ENCODE results near the gene SLC25A45. TPM values are rescaled to one million over a fixed set of nuclear protein-coding genes. Genes with fewer than 3 reads are reported as not detected.
A peak's percentile ranks its signal among the peaks of the same experiment; 100 is the strongest.

SLC25A45 gene
- total RNA-seq, 8 experiments from 2014 or later: 0.11 to 10.0 (median 1.9) TPM

DNA sequence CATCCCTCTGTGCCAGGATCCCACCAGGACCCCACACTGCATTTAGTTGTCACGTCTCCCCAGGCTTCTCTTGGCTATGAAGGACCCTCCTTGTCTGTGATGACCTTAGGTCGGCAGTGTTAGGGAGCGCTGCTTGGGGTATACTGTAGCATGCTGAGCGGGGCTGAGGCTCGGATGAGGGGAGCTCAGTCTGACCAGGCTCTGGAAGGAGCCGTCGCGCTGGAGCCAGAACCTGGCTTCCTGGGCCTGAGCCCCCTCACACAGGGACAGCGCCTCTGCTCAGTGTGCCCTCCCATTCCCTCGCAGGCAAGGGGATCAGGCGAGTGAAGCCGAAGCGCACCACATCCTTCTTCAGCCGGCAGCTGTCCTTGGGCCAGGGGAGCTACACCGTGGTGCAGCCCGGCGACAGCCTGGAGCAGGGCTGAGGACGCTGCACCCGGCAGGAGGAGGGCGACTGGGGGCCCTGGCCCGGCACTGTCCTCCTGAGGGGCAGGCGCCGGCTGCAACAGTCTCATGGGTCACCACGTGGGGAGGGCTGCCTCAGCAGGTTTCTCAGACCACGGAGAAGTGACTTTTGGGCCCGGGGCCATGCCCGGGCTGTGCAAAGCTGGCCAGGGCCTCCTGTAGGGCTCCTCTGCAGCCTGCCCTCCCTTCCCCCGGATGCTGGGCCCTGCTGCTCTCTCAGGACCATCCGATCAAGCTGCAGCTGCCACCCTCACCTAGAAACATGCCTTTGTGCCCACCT lies 28.7 kb upstream of the SLC25A45 start:
- Histone ChIP-seq H3K4me3 (no peak overlapping the region), H3K27ac (no peak overlapping the region), H3K4me1 (replicated peaks in 1 of 2) (peaks cover 2 to 8% of the 10 kb centered on the region in 2 donors)
- in situ Hi-C loops (cut with MboI; ENCODE audit: low pct_unique_long_range_greater_than_20kb in 2 of 9, low sequenced_read_pairs in 9 of 9, unreplicated experiment in 9 of 9): loop anchor here in 3 of 9 experiments (25.0 kb wide), 1 partner anchor 101 kb away; no protein-coding TSS in a partner anchor
- no peak for ATAC-seq (replicated peaks in 6 of 8)
- 80 to 94% (median 80%) methylated on average over 1 to 15 of the region's 29 CpGs; no CpG with 5 or more reads in 5 of the 10 experiments for WGBS, 10 experiments

DNA sequence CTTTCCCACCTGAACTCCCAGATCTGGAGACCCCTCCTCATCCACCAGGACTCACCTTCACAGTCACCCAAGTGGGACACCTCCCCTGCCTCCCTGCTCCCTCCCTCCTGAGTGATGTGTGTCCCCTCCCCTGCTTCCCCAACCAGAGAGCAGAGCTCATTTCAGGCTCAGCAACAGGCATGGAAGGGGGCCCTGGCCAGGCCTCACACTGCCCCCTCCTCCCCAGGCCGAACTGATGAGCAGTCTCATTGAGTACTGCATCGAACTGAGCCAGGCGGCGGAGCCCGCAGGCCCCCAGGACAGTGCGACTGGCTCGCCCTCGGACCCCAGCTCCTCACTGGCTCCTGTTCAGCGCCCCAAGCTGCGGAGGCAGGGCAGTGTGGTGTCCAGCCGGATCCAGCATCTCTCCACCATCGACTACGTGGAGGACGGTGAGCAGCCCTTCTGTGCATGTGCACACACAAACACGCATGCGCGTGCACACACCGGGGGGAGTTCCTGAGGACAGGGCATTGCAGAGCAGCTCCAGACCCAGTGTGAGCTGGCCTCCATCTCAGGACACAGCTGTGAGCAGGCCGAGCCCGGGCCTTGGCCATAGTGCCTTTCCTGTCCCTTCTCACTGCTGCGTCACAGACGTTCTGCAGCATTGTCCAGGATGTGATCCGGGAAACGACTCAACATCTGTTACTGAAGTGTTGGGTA lies 22.3 kb upstream of the SLC25A45 start:
- Histone ChIP-seq H3K27ac (no peak overlapping the region), H3K4me3 (no peak overlapping the region), H3K4me1 (replicated peaks in 1 of 2) (peaks cover 0 to 2% of the 10 kb centered on the region in 2 donors)
- no peak for ATAC-seq (replicated peaks in 6 of 8)
- in situ Hi-C loops (cut with MboI; ENCODE audit: low pct_unique_long_range_greater_than_20kb in 2 of 9, low sequenced_read_pairs in 9 of 9, unreplicated experiment in 9 of 9): loop anchor here in 3 of 9 experiments (25.0 kb wide), 1 partner anchor 108 kb away; no protein-coding TSS in a partner anchor
- 73 to 100% (median 91%) methylated on average over 1 to 3 of the region's 24 CpGs; no CpG with 5 or more reads in 4 of the 10 experiments for WGBS, 10 experiments

DNA sequence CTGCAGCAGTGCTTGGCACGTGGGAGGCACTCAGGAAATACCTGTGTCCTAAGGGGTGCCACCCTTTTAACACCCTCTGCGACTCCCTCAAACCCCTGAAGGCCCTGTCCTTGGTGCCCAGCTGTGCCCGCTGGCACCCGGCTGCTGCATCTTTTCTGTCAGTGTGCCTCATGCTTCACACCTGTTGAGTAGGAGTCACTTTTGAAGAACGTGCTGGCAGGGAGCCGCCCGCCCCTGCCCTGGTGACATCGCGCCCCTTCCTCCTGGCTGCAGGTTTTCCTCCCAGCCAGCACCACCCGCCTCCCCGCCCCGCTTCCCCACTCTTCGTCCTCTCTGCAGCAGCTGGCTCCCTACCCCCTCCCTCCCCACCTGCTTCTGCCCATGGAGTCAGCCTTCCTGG lies 21.8 kb upstream of the SLC25A45 start:
- in situ Hi-C loops (cut with MboI; ENCODE audit: low pct_unique_long_range_greater_than_20kb in 2 of 9, low sequenced_read_pairs in 9 of 9, unreplicated experiment in 9 of 9): loop anchor here in 3 of 9 experiments (25.0 kb wide), 1 partner anchor 108 kb away; no protein-coding TSS in a partner anchor
- Histone ChIP-seq H3K27ac (no peak overlapping the region), H3K4me1 (replicated peaks in 1 of 2) (peaks cover 0 to 2% of the 10 kb centered on the region in 2 donors), H3K4me3 (no peak overlapping the region)
- 20% methylated on average over 1 of the region's 13 CpGs; no CpG with 5 or more reads in 9 of the 10 experiments for WGBS, 10 experiments
- ATAC-seq (replicated peaks in 6 of 8): no peak

DNA sequence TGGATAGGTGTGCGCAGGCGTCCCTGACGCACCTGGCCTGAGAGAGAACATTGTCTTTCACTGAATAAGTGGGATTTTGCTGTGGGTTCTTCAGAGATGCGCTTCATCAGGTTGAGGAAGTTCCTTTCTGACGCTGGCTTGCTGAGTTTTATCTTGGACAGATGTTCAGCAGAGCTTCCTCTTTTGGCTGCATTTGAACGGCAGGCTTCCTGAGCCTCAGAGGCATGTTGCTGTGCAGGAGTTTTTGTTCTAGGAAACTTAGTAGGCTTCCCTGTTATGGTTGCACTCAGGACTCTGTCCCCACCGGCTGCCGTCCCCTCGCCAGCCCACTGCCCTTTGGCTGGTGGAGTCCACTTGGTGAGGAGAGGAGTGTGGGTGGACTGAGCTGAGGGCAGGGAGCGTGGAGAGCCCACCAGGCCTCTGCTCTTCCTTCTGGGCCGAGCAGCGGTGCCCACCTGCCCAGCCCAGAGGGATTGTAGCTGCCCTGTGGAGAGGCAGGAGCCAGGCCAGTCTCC lies 21.2 kb upstream of the SLC25A45 start:
- WGBS, 10 experiments: 80 to 100% (median 91%) methylated on average over 1 to 7 of the region's 12 CpGs; no CpG with 5 or more reads in 5 of the 10 experiments
- no peak for ATAC-seq (replicated peaks in 6 of 8)

DNA sequence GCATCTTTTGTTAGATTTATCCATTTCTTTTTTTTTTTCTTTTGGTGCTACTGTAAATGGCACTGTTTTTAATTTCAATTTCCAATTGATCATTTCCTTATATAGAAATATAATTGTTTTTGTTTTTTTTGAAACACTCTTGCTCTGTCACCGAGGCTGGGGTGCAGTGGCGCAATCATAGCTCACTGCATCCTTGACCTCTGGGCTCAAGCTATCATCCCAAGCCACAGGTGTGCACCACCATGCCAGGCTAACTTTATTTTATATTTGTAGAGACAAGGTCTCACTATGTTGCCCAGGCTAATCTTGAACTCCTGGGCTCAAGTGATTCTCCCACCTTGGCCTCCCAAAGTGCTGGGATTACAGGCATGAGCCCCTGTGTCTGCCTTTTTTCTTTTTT lies 20.3 kb upstream of the SLC25A45 start:
- no peak for ATAC-seq (replicated peaks in 6 of 8)
- 48 to 100% (median 91%) methylated on average over 2 of the region's 2 CpGs; no CpG with 5 or more reads in 2 of the 10 experiments for WGBS, 10 experiments
- Histone ChIP-seq H3K27ac (no peak overlapping the region), H3K4me3 (no peak overlapping the region), H3K4me1 (replicated peaks in 1 of 2) (no peaks in the 10 kb centered on the region)
- in situ Hi-C loops (cut with MboI; ENCODE audit: low pct_unique_long_range_greater_than_20kb in 2 of 9, low sequenced_read_pairs in 9 of 9, unreplicated experiment in 9 of 9): loop anchor here in 3 of 9 experiments (25.0 kb wide), 1 partner anchor 110 kb away; no protein-coding TSS in a partner anchor

More for the DNA sequence above, 21.2 kb upstream of the SLC25A45 start:
- Histone ChIP-seq H3K4me1 (replicated peaks in 1 of 2) (peaks cover 0 to 2% of the 10 kb centered on the region in 2 donors), H3K4me3 (no peak overlapping the region), H3K27ac (no peak overlapping the region)
- in situ Hi-C loops (cut with MboI; ENCODE audit: low pct_unique_long_range_greater_than_20kb in 2 of 9, low sequenced_read_pairs in 9 of 9, unreplicated experiment in 9 of 9): loop anchor here in 3 of 9 experiments (25.0 kb wide), 1 partner anchor 109 kb away; no protein-coding TSS in a partner anchor

DNA sequence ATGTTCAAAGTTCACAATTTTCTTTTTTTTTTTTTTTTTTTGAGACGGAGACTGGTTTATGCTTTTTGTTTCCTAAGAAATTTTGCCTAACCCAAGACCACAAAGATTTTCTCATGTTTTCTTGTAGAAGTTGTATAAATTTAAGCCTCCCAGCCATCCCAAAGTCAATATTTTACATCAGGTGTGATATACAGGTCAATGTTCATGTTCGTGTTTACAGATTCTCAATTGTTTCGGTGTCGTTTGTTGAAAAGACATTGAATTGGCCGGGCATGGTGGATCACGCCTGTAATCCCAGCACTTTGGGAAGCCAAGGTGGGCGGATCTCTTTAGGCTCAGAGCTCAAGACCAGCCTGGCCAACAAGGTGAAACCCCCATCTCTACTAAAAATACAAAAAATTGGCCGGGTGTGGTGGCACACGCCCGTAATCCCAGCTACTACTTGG lies 19.4 kb upstream of the SLC25A45 start:
- H3K4me1 ChIP-seq (replicated peaks in 1 of 2): no peaks in the 10 kb centered on the region
- in situ Hi-C loops (cut with MboI; ENCODE audit: low pct_unique_long_range_greater_than_20kb in 2 of 9, low sequenced_read_pairs in 9 of 9, unreplicated experiment in 9 of 9): loop anchor here in 3 of 9 experiments (25.0 kb wide), 1 partner anchor 110 kb away; no protein-coding TSS in a partner anchor
- no peak overlapping the region for H3K27ac ChIP-seq
- ATAC-seq (replicated peaks in 6 of 8): no peak
- no peak overlapping the region for H3K4me3 ChIP-seq
- 80 to 96% (median 88%) methylated on average over 1 to 10 of the region's 10 CpGs for WGBS, 10 experiments

DNA sequence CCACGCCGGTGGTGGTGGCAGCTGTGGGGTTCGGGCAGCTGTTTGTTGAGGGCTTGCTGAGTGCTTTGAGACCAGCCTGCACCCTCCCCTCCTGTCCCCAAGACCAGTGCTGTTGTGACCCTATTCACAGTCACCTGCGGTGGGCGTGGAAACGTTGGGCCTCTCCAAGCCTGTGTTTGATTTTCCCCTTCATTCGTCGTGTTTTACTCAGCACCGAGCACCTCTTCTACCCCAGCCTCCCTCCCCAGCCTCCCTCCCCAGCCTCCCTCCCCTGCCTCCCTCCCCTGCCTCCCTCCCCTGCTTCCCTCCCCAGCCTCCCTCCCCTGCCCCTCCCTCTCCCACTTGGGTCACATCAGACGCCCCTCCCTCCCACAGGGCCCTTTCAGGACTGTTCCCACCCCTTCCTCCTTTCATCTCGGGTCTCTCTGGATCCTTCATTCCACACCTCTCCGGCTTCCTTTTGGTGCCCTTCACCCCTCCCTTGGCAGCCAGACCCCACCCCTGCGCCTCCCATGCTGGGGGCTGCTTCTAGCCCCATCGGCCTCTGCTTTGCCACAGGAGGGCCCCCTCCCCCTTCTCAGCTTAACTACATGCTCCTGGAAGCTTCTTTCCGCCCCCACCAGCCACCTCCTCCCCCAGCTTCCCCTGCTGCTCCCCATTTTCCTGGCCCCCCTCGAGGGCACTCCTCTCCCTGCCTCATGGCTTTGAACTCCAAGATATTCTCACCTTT lies 18.8 kb upstream of the SLC25A45 start:
- ATAC-seq (replicated peaks in 6 of 8): no peak
- Histone ChIP-seq H3K4me1 (replicated peaks in 1 of 2) (no peaks in the 10 kb centered on the region), H3K4me3 (no peak overlapping the region), H3K27ac (no peak overlapping the region)
- WGBS, 10 experiments: 0 to 100% (median 50%) methylated on average over 1 to 2 of the region's 16 CpGs; no CpG with 5 or more reads in 7 of the 10 experiments
- in situ Hi-C loops (cut with MboI; ENCODE audit: low pct_unique_long_range_greater_than_20kb in 2 of 9, low sequenced_read_pairs in 9 of 9, unreplicated experiment in 9 of 9): loop anchor here in 3 of 9 experiments (25.0 kb wide), 1 partner anchor 111 kb away; no protein-coding TSS in a partner anchor

DNA sequence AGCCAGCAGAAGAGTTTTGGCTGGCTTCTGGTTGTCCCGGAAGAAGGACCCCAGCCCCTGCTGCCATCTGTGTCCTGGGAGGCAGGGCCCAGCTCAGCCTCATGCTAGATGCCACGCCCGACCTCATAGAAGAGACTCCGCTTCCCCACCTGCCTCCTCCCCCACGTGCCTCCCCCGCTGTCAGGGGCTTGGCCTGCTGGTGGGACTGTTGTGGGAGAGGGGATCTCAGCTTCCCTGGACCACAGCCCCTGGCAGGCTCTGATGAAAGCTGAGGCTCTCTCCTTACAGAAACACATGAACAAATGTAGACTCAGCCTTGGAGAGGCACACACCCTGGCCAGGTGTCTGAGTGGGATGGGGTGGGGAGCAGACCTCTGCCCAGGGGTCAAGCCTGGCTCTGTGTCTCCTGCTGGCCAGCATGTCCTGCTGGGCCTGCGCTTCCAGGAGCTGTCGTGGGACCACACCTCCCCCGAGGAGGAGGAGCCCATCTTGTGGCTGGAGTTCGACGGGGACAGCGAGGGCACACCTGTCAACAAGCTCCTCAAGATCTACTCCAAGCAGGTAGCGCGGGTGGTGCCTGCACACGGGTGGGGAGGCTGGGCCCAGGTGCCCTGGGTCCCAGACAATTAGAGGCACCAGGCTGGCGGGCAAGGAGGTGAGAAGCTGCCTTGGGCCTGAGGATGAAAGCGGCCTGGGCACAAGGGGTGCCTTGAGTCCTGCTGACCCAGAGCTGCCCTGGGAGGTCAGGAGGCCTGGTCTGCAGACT lies 18.0 kb upstream of the SLC25A45 start:
- WGBS, 10 experiments: 60 to 100% (median 97%) methylated on average over 1 to 6 of the region's 17 CpGs; no CpG with 5 or more reads in 6 of the 10 experiments
- in situ Hi-C loops (cut with MboI; ENCODE audit: low pct_unique_long_range_greater_than_20kb in 2 of 9, low sequenced_read_pairs in 9 of 9, unreplicated experiment in 9 of 9): loop anchor here in 3 of 9 experiments (25.0 kb wide), 1 partner anchor 112 kb away; no protein-coding TSS in a partner anchor
- no peak for ATAC-seq (replicated peaks in 6 of 8)
- Histone ChIP-seq H3K27ac (no peak overlapping the region), H3K4me3 (no peak overlapping the region), H3K4me1 (replicated peaks in 1 of 2) (no peaks in the 10 kb centered on the region)

DNA sequence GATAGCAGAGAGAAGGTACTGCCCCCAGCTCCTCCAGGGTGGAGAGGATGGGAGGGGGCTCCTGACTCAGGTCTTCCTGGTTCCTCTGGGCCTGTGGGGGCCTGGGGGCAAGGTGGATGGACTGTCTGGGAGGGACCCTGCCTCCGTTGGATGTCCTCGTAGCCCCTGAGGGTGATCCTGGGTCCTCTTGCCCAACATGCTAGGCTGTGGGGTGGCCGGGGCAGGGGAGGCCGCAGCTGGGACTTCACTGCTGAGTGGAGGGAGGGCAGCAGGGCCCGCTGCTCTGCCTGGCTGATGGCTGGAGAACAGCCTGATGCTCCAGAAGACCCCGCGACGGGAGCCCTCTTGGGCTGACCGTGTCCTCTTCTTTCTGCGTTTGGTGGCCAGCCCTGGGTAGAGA lies 17.4 kb upstream of the SLC25A45 start:
- no peak overlapping the region for H3K27ac ChIP-seq
- 87 to 100% (median 90%) methylated on average over 1 to 8 of the region's 10 CpGs; no CpG with 5 or more reads in 7 of the 10 experiments for WGBS, 10 experiments
- H3K4me1 ChIP-seq (replicated peaks in 1 of 2): no peaks in the 10 kb centered on the region
- H3K4me3 ChIP-seq: no peak overlapping the region
- peak in 1 of 8 experiments; percentile 4 for ATAC-seq (replicated peaks in 6 of 8)
- in situ Hi-C loops (cut with MboI; ENCODE audit: low pct_unique_long_range_greater_than_20kb in 2 of 9, low sequenced_read_pairs in 9 of 9, unreplicated experiment in 9 of 9): loop anchor here in 3 of 9 experiments (25.0 kb wide), 1 partner anchor 112 kb away; no protein-coding TSS in a partner anchor

DNA sequence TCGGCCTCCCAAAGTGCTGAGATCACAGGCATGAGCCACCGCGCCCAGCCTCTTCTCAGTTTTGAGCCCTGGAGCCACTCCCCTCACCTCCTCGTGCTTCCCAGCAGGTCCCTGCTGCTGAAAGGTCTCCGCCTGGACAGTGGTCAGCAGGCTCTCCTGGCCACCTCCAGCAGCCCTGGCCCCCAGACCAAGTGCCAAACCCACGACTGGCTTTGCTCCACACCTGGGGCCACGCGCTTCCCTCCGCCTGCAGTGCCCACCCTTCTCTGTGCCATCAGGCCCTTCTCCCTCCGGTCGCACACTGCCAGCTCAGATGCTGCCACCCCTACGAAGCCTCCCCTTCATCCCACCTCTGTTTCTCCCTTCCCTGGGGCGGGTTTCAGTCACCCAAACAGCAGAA lies 16.8 kb upstream of the SLC25A45 start:
- in situ Hi-C loops (cut with MboI; ENCODE audit: low pct_unique_long_range_greater_than_20kb in 2 of 9, low sequenced_read_pairs in 9 of 9, unreplicated experiment in 9 of 9): no loop called here
- H3K27ac ChIP-seq: no peak overlapping the region
- H3K4me1 ChIP-seq (replicated peaks in 1 of 2): no peaks in the 10 kb centered on the region
- no peak for ATAC-seq (replicated peaks in 6 of 8)
- 84% methylated on average over 10 of the region's 13 CpGs; no CpG with 5 or more reads in 9 of the 10 experiments for WGBS, 10 experiments
- H3K4me3 ChIP-seq: no peak overlapping the region

DNA sequence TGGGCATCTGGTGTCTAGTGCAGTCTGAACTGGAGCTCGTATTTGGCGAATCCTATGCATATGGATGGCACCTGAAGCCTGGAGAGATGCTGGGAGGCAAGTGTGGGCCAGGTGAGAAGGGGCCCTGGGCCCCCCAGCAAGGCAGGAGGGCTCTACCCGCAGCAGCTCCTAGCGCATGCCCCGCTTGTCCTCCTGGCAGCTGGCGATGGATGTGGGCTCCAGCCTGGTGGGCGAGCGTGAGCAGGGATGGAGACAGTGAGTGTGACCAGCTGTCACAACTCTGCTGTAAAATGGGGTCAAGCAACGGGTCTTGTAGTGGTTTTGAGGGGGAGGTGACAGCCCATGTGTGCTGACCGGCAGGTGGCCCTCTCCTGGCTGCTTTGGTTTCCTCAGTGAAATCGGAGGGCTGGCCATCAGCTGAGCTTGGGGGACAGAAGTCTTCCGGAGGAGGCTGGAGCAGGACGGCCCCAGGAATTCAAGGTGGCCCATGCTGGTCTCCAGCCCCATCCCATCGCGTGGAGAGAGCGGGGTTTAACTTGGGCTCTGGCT lies 16.0 kb upstream of the SLC25A45 start:
- Histone ChIP-seq H3K4me1 (replicated peaks in 1 of 2) (no peaks in the 10 kb centered on the region), H3K4me3 (no peak overlapping the region), H3K27ac (no peak overlapping the region)
- 75 to 90% (median 83%) methylated on average over 1 to 13 of the region's 16 CpGs; no CpG with 5 or more reads in 3 of the 10 experiments for WGBS, 10 experiments
- ATAC-seq (replicated peaks in 6 of 8): no peak
- in situ Hi-C loops (cut with MboI; ENCODE audit: low pct_unique_long_range_greater_than_20kb in 2 of 9, low sequenced_read_pairs in 9 of 9, unreplicated experiment in 9 of 9): no loop called here

All from motor neuron (in vitro differentiated cells).